ENCODE measurements around the gene PTRHD1. TPM values are rescaled to one million over a fixed set of nuclear protein-coding genes. Genes with fewer than 3 reads are reported as not detected.
"Not testable (repeated sequence)": the region's sequence is repeated elsewhere in the genome, so short reads cannot be mapped to it uniquely, and the experiment has no call there.

Gene PTRHD1
- polyA plus RNA-seq, 1 experiment: 42.5 TPM

DNA sequence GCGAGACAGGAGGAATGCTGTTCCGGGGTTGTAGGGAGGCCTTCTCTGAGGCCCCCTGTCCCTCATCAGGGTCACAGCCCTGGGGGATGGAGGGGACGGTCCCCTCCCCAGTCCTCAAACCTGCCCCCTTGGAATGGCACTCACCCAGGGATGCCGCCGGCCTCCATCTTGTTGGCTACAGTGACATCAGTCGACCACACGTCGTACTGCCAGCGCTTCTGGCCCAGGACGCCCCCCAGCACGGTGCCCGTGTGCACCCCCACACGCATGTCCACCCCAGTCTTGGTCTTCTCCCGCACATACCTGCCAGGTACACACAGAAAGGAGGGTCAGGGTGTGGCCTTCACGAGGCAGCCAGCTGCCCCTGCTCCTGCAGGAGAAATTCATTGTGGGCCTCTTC lies 46.5 kb upstream of the PTRHD1 start:
- H3K27ac ChIP-seq (ENCODE audit: low read depth, low read length): no peak overlapping the region
- no peaks in the 10 kb centered on the region for H3K27me3 ChIP-seq (ENCODE audit: control insufficient read depth, insufficient read depth, low read length)
- TF ChIP-seq, protein P1, sequence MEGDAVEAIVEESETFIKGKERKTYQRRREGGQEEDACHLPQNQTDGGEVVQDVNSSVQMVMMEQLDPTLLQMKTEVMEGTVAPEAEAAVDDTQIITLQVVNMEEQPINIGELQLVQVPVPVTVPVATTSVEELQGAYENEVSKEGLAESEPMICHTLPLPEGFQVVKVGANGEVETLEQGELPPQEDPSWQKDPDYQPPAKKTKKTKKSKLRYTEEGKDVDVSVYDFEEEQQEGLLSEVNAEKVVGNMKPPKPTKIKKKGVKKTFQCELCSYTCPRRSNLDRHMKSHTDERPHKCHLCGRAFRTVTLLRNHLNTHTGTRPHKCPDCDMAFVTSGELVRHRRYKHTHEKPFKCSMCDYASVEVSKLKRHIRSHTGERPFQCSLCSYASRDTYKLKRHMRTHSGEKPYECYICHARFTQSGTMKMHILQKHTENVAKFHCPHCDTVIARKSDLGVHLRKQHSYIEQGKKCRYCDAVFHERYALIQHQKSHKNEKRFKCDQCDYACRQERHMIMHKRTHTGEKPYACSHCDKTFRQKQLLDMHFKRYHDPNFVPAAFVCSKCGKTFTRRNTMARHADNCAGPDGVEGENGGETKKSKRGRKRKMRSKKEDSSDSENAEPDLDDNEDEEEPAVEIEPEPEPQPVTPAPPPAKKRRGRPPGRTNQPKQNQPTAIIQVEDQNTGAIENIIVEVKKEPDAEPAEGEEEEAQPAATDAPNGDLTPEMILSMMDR (IDR thresholded peaks at IDR 0.05; ENCODE audit: low read depth, low read length): no peak
- ChIA-PET CTCF (no interaction called here), POLR2A (no interaction called here)
- no peaks in the 10 kb centered on the region; the same call in 1 of the 2 replicates for H3K9me3 ChIP-seq (ENCODE audit: control insufficient read depth, insufficient read depth, low read length)
- no peak overlapping the region for H3K4me3 ChIP-seq (ENCODE audit: low read depth, low read length)
- DNase-seq (ENCODE audit: low read depth, low spot score): no peak

DNA sequence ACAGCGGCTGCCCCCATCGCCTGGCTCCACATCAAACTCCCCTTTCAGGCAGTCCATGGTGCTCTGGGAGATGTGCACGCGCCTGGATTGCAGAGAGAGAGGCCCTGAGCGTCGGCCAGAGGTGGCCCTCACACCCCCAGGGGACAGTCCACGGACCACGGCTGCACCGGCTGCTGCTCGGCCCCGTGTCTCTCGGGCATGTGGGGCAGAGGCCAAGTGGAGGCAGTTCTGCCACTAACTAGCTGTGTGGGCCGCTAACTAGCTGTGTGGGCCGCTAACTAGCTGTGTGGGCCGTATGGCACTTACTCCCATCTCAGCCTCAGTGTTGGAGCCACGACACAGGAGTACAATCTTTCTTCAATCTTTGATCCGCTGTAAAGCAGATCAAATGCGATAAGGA lies 45.4 kb upstream of the PTRHD1 start:
- CTCF ChIA-PET: interaction anchor here (1.3 kb wide), 1 partner anchor 11 kb away, joined by 5 read pairs; no protein-coding TSS in a partner anchor
- Histone ChIP-seq H3K4me3 (ENCODE audit: low read depth, low read length) (no peak overlapping the region), H3K27me3 (ENCODE audit: control insufficient read depth, insufficient read depth, low read length) (no peaks in the 10 kb centered on the region), H3K27ac (ENCODE audit: low read depth, low read length) (no peak overlapping the region), H3K9me3 (ENCODE audit: control insufficient read depth, insufficient read depth, low read length) (no peaks in the 10 kb centered on the region)
- DNase-seq (ENCODE audit: low read depth, low spot score): no peak
- TF ChIP-seq, protein P1 (IDR thresholded peaks at IDR 0.05; ENCODE audit: low read depth, low read length): no peak
- POLR2A ChIA-PET: no interaction called here

DNA sequence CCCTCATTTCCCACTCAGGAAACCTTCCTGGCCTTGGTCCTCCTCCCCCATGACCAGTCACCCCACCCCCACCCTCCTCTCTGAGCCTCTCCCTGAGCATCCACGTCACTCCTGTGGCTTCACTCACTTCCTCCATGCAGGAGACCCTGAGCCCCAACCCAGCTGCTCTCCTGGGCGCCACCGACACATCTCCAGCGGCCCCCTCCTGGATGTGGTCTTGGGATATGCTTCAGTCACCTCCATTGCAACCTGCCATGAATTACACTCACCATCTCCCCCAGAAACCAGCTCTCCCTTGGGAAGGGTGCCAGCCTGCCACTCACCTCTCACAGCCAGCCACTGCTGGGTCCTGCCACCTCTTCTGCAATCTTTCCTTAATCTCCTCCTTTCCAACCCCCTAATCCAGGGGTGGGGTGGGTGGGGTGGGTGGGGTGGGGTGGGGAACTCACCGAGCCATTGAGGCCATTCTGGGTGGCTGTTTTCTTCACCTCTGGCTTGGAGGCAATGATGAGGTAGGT lies 44.9 kb upstream of the PTRHD1 start:
- DNase-seq (ENCODE audit: low read depth, low spot score): no peak
- TF ChIP-seq, protein P1 (IDR thresholded peaks at IDR 0.05; ENCODE audit: low read depth, low read length): no peak
- CTCF ChIA-PET: interaction anchor here (1.3 kb wide), 1 partner anchor 11 kb away, joined by 5 read pairs; no protein-coding TSS in a partner anchor
- no peaks in the 10 kb centered on the region for H3K27me3 ChIP-seq (ENCODE audit: control insufficient read depth, insufficient read depth, low read length)
- no peak overlapping the region for H3K27ac ChIP-seq (ENCODE audit: low read depth, low read length)
- no peak overlapping the region for H3K4me3 ChIP-seq (ENCODE audit: low read depth, low read length)
- no peaks in the 10 kb centered on the region for H3K9me3 ChIP-seq (ENCODE audit: control insufficient read depth, insufficient read depth, low read length)
- POLR2A ChIA-PET: no interaction called here

DNA sequence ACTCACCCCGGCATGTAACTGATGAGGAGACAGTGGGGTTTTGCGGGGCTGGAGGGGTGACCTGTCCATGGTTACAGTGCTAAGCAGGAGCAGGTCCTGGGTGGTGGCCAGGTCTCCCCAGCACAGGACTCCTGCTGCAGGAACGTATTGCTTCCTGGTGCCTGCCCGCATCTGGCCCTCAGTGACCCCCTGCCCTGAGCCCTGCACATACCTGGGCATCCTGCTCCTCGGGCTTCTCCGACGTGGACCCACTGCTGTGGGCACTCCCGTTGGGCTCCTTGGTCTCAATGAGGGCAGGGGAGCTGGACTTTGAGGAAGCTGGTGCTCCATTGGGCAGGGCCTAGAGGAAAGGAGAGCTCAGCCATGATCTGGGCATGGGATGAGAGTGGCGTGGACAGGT lies 43.5 kb upstream of the PTRHD1 start:
- Histone ChIP-seq H3K4me3 (ENCODE audit: low read depth, low read length) (no peak overlapping the region), H3K27me3 (ENCODE audit: control insufficient read depth, insufficient read depth, low read length) (no peaks in the 10 kb centered on the region), H3K27ac (ENCODE audit: low read depth, low read length) (no peak overlapping the region), H3K9me3 (ENCODE audit: control insufficient read depth, insufficient read depth, low read length) (no peaks in the 10 kb centered on the region)
- TF ChIP-seq, protein P1 (IDR thresholded peaks at IDR 0.05; ENCODE audit: low read depth, low read length): no peak
- ChIA-PET CTCF (interaction anchor here (1.5 kb wide), 1 partner anchor 224 kb away, joined by 3 read pairs; no protein-coding TSS in a partner anchor), POLR2A (no interaction called here)
- DNase-seq (ENCODE audit: low read depth, low spot score): no peak

DNA sequence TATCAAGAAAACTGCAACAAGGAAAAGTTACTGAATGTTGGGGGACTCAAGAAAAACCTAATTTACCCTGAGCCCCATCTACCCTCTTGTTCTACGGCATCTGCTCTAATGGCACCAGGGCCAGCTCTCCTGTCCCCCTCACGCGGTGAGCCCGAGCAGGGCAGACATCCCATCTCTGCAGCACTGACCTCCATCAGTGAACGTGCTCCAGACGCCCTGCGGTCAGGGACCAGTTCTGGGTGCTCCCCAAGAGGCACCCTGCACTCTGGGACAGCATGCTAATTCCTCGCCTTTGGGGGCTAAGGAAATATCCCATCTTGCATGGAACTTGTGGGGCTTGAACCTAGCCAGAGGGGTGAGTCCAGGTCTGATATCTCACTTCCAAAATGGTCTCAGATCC lies 43.0 kb upstream of the PTRHD1 start:
- DNase-seq (ENCODE audit: low read depth, low spot score): no peak
- TF ChIP-seq, protein P1 (IDR thresholded peaks at IDR 0.05; ENCODE audit: low read depth, low read length): no peak
- no peaks in the 10 kb centered on the region for H3K27me3 ChIP-seq (ENCODE audit: control insufficient read depth, insufficient read depth, low read length)
- ChIA-PET POLR2A (no interaction called here), CTCF (interaction anchor here (1.2 to 1.5 kb wide), 2 partner anchors 224 to 426 kb away, joined by 3 read pairs; no protein-coding TSS in a partner anchor)
- no peaks in the 10 kb centered on the region for H3K9me3 ChIP-seq (ENCODE audit: control insufficient read depth, insufficient read depth, low read length)
- H3K4me3 ChIP-seq (ENCODE audit: low read depth, low read length): no peak overlapping the region
- no peak overlapping the region for H3K27ac ChIP-seq (ENCODE audit: low read depth, low read length)

DNA sequence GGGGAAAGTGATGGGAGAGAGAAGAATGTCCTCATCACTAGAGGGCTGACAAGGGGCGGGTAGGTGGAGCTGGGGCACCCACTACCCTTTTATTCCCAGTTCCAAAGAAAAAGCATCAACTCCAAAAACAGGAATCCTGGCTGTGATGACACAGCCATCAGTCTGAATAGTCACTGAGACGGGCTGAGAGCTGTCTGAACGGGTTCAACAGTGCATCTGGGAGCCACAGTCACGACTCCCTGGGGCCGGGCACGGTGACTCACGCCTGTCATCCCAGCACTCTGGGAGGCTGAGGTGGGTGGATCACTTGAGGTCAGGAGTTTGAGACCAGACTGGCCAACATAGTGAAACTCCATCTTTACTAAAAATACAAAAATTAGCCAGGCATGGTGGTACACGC lies 42.2 kb upstream of the PTRHD1 start:
- DNase-seq (ENCODE audit: low read depth, low spot score); H3K27me3 ChIP-seq (ENCODE audit: control insufficient read depth, insufficient read depth, low read length); H3K27ac ChIP-seq (ENCODE audit: low read depth, low read length); H3K4me3 ChIP-seq (ENCODE audit: low read depth, low read length); H3K9me3 ChIP-seq (ENCODE audit: control insufficient read depth, insufficient read depth, low read length); POLR2A ChIA-PET: not testable (repeated sequence)
- CTCF ChIA-PET: interaction anchor here (1.2 kb wide), 1 partner anchor 426 kb away, joined by 3 read pairs; no protein-coding TSS in a partner anchor
